Sigmoid colon (tissue), 4 donors: Measurements from ENCODE around the gene PPP1R9B.

Experiments
- EP300 ChIP-seq, 4 donors: sonication (generic); formaldehyde crosslinking; IDR thresholded peaks; one replicate each; pipeline ENCODE4 v1.6.1; 2017; ENCODE audit warnings: antibody characterized with exemption in 4 of 4
- POLR2A ChIP-seq, 2 donors: fragments of 450-650 bp; IDR thresholded peaks; one replicate each; pipeline ENCODE4 v1.6.1; 2016; ENCODE audit warnings: antibody characterized with exemption in 2 of 2, mild to moderate bottlenecking in 2 of 2, moderate library complexity in 2 of 2
- POLR2AphosphoS5 ChIP-seq, 4 donors: sonication (generic); formaldehyde crosslinking; IDR thresholded peaks; one replicate each; pipeline ENCODE4 v1.6.1; 2017; ENCODE audit warnings: antibody characterized with exemption in 4 of 4
- TF ChIP-seq, protein P1 (sequence below), 4 experiments: fragments of 450-650 bp in 3 of 4; fragments of 200-600 bp in 1 of 4; IDR thresholded peaks; one replicate each; pipeline ENCODE4 v1.5.1; 2016 to 2019; ENCODE audit warnings: antibody characterized with exemption in 4 of 4, mild to moderate bottlenecking in 3 of 4, moderate library complexity in 2 of 4

DNA sequence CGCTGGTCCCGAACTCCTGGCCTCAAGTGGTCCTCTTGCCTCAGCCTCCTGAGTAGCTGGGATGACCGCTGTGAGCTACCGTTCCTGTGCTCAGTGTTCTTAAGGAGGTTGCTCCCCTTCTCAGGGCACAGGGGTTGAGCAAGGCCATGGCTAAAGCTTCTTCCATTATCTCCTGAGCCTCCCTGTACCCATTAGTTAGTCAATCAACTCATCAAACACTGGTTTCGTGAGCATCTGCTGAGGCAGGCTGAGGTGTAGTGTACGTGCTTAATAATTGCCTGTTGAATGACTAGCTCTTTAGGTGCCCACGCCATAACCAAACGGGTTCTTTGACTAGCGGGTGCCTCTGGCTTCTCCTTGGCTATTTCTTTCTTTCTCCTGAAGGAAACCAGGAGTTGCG lies 27.0 kb upstream of the PPP1R9B start:
- TF ChIP-seq, protein P1, sequence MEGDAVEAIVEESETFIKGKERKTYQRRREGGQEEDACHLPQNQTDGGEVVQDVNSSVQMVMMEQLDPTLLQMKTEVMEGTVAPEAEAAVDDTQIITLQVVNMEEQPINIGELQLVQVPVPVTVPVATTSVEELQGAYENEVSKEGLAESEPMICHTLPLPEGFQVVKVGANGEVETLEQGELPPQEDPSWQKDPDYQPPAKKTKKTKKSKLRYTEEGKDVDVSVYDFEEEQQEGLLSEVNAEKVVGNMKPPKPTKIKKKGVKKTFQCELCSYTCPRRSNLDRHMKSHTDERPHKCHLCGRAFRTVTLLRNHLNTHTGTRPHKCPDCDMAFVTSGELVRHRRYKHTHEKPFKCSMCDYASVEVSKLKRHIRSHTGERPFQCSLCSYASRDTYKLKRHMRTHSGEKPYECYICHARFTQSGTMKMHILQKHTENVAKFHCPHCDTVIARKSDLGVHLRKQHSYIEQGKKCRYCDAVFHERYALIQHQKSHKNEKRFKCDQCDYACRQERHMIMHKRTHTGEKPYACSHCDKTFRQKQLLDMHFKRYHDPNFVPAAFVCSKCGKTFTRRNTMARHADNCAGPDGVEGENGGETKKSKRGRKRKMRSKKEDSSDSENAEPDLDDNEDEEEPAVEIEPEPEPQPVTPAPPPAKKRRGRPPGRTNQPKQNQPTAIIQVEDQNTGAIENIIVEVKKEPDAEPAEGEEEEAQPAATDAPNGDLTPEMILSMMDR (IDR thresholded peaks at IDR 0.05): no peak
- TF ChIP-seq EP300 (IDR thresholded peaks at IDR 0.05) (no peak), POLR2AphosphoS5 (IDR thresholded peaks at IDR 0.05) (no peak), POLR2A (IDR thresholded peaks at IDR 0.05) (no peak)
